SK-N-SH (cell line): ENCODE data around the gene WDR27. TPM values are rescaled to one million over a fixed set of nuclear protein-coding genes. Genes with fewer than 3 reads are reported as not detected.

ENCODE experiments used
- CTCF ChIA-PET: fragments of 300-600, 350-600 bp; formaldehyde crosslinking; extraction: SDS; loops from one replicate; lab custom pipeline; 2021; lab: Yijun Ruan, JAX
- POLR2A ChIA-PET: fragments of 350-600 bp; sonication (Branson Sonifier 250); formaldehyde crosslinking; extraction: SDS; loops from one replicate; lab custom pipeline; 2020; ENCODE audit warnings: antibody characterized with exemption, inconsistent platforms; lab: Yijun Ruan, JAX
- DNase-seq: peaks from one replicate; pipeline ENCODE4 v3.0.0; 2012
- H2AFZ ChIP-seq: fragments of 200-600 bp; sonication (generic); 2 replicates; pipeline ENCODE4 v1.8.1; 2016; ENCODE audit warnings: antibody characterized with exemption, mild to moderate bottlenecking, low read depth
- H3F3A ChIP-seq: fragments of 200-600 bp; sonication (generic); replicated peaks from 2 replicates; pipeline ENCODE3; 2016; ENCODE audit warnings: antibody characterized with exemption, mild to moderate bottlenecking; ENCODE audit not compliant: insufficient read depth
- H3K27ac ChIP-seq, 2 experiments: fragments of 200-500 bp in 1 of 2; fragments of 200-600 bp in 1 of 2; sonication (Bioruptor generic) in 1 of 2; sonication (generic), shearing (Covaris generic) in 1 of 2; 2 replicates each; pipeline versions ENCODE4 v1.5.1 to v1.6.1; 2014 to 2016; ENCODE audit warnings: low read depth in 2 of 2, inconsistent platforms in 1 of 2, low read length in 1 of 2, mild to moderate bottlenecking in 1 of 2, mixed read lengths in 1 of 2
- H3K27me3 ChIP-seq: fragments of 200-600 bp; sonication (generic), shearing (Covaris generic); 2 replicates; pipeline ENCODE4 v1.6.1; 2016; ENCODE audit warnings: mixed run types; ENCODE audit not compliant: insufficient read depth
- H3K36me3 ChIP-seq, 2 experiments: fragments of 200-500 bp in 1 of 2; fragments of 200-600 bp in 1 of 2; sonication (Bioruptor generic) in 1 of 2; sonication (generic) in 1 of 2; replicated peaks in 1 of 2; 2 replicates each; pipeline versions ENCODE3 to v1.5.1; 2014 to 2016; ENCODE audit warnings: low read length in 1 of 2, mild to moderate bottlenecking in 1 of 2; ENCODE audit not compliant: insufficient read depth in 2 of 2, control insufficient read depth in 1 of 2
- H3K4me1 ChIP-seq, 2 experiments: fragments of 200-500 bp in 1 of 2; fragments of 200-600 bp in 1 of 2; sonication (Bioruptor generic) in 1 of 2; sonication (generic), shearing (Covaris generic) in 1 of 2; 2 replicates each; pipeline versions ENCODE4 v1.5.1 to v1.6.1; 2014 to 2016; ENCODE audit warnings: low read depth in 1 of 2, low read length in 1 of 2, mixed run types in 1 of 2; ENCODE audit not compliant: insufficient read depth in 2 of 2, control insufficient read depth in 1 of 2
- H3K4me2 ChIP-seq: fragments of 200-600 bp; sonication (generic), shearing (Covaris generic); 2 replicates; pipeline ENCODE4 v1.6.1; 2017; ENCODE audit warnings: mixed run types
- H3K4me3 ChIP-seq, 2 experiments: fragments of 200-500 bp in 1 of 2; fragments of 200-600 bp in 1 of 2; sonication (Bioruptor generic) in 1 of 2; sonication (generic), shearing (Covaris generic) in 1 of 2; 2 replicates each; pipeline versions ENCODE4 v1.5.1 to v1.8.1; 2014 to 2016; ENCODE audit warnings: low read depth in 2 of 2, inconsistent platforms in 1 of 2, low read length in 1 of 2, mild to moderate bottlenecking in 1 of 2, mixed read lengths in 1 of 2, moderate library complexity in 1 of 2
- H3K79me2 ChIP-seq: fragments of 200-600 bp; sonication (generic); 2 replicates; pipeline ENCODE4 v1.8.1; 2017; ENCODE audit warnings: mild to moderate bottlenecking; ENCODE audit not compliant: insufficient read depth
- H3K9ac ChIP-seq: fragments of 200-600 bp; sonication (generic); 2 replicates; pipeline ENCODE4 v1.6.1; 2017; ENCODE audit warnings: mixed run types
- H3K9me2 ChIP-seq: fragments of 200-600 bp; sonication (generic); 2 replicates; pipeline ENCODE4 v1.6.1; 2017; ENCODE audit warnings: mixed run types
- H3K9me3 ChIP-seq: fragments of 200-600 bp; sonication (generic); 2 replicates; pipeline ENCODE4 v1.6.1; 2017; ENCODE audit warnings: mixed run types, mild to moderate bottlenecking, moderate library complexity
- H4K20me1 ChIP-seq: fragments of 200-600 bp; sonication (generic); 2 replicates; pipeline ENCODE4 v1.6.1; 2017; ENCODE audit warnings: mild to moderate bottlenecking, mixed run types; ENCODE audit not compliant: insufficient read depth
- CHD2 ChIP-seq: fragments of 150-350 bp; IDR thresholded peaks from 2 replicates; pipeline ENCODE4 v1.6.1; 2018; ENCODE audit warnings: low read length; ENCODE audit not compliant: partially characterized antibody
- FOSL2 ChIP-seq: IDR thresholded peaks from 2 replicates; pipeline ENCODE4 v1.4.0; 2012; ENCODE audit warnings: low read depth, mild to moderate bottlenecking, moderate library complexity, borderline replicate concordance
- FOXM1 ChIP-seq: IDR thresholded peaks from 2 replicates; pipeline ENCODE4 v1.4.0; 2012; ENCODE audit warnings: low read depth, mild to moderate bottlenecking
- GABPA ChIP-seq: IDR thresholded peaks from 2 replicates; pipeline ENCODE4 v1.4.0; 2012; ENCODE audit warnings: low read depth, mild to moderate bottlenecking
- JUND ChIP-seq: IDR thresholded peaks from 2 replicates; pipeline ENCODE4 v1.4.0; 2012
- MEF2A ChIP-seq: IDR thresholded peaks from 2 replicates; pipeline ENCODE4 v1.4.0; 2012; ENCODE audit warnings: low read depth, borderline replicate concordance
- NFIC ChIP-seq: IDR thresholded peaks from 2 replicates; pipeline ENCODE4 v1.4.0; 2012; ENCODE audit warnings: borderline replicate concordance
- POLR2AphosphoS5 ChIP-seq: IDR thresholded peaks from 2 replicates; pipeline ENCODE4 v1.6.1; 2012; ENCODE audit warnings: low read depth, low read length
- RAD21 ChIP-seq: IDR thresholded peaks from 2 replicates; pipeline ENCODE4 v1.6.1; 2012; ENCODE audit warnings: mild to moderate bottlenecking, low read length
- RXRA ChIP-seq: IDR thresholded peaks from 2 replicates; pipeline ENCODE4 v1.4.0; 2012; ENCODE audit warnings: low read depth, mild to moderate bottlenecking, borderline replicate concordance
- SIN3A ChIP-seq: IDR thresholded peaks from 2 replicates; pipeline ENCODE4 v1.6.1; 2012; ENCODE audit warnings: low read depth, mild to moderate bottlenecking, low read length, moderate library complexity, borderline replicate concordance
- TEAD4 ChIP-seq: IDR thresholded peaks from 2 replicates; pipeline ENCODE4 v1.4.0; 2012; ENCODE audit warnings: mild to moderate bottlenecking, borderline replicate concordance; ENCODE audit not compliant: insufficient read depth
- WGBS: methylation state at CpG from one replicate; pipeline ENCODE4 v1.1.6; 2017; ENCODE audit warnings: low lambda C conversion rate; 5-methylcytosine and 5-hydroxymethylcytosine counted together
- polyA plus RNA-seq, 3 experiments: library from polyadenylated mRNA; depleted of rRNA; stranded (reverse); fragments of >200 nt; gene quantifications; 2 replicates each; pipeline ENCODE4 v1.2.3, GENCODE V29; 2012
- TF ChIP-seq, protein P1 (sequence below): fragments of 150-350 bp; IDR thresholded peaks from 2 replicates; pipeline ENCODE4 v1.6.1; 2016; ENCODE audit warnings: mild to moderate bottlenecking, low read depth, low read length
- TF ChIP-seq, protein P2 (sequence below): fragments of 150-350 bp; IDR thresholded peaks from 2 replicates; pipeline ENCODE4 v1.6.1; 2017; ENCODE audit warnings: antibody characterized with exemption, low read length, low read depth, borderline replicate concordance
- TF ChIP-seq, protein P3 (sequence below): fragments of 200-600 bp; sonication (generic); IDR thresholded peaks from 2 replicates; pipeline ENCODE4 v1.6.1; 2017; ENCODE audit warnings: antibody characterized with exemption, mild to moderate bottlenecking, moderate library complexity
- TF ChIP-seq, protein P4 (sequence below): IDR thresholded peaks from 2 replicates; pipeline ENCODE4 v1.4.0; 2012; ENCODE audit warnings: low read depth, borderline replicate concordance

WDR27 gene
- polyA plus RNA-seq, 1 of the 3 experiments (the other 2 are of a cell fraction): 55.6 TPM

DNA sequence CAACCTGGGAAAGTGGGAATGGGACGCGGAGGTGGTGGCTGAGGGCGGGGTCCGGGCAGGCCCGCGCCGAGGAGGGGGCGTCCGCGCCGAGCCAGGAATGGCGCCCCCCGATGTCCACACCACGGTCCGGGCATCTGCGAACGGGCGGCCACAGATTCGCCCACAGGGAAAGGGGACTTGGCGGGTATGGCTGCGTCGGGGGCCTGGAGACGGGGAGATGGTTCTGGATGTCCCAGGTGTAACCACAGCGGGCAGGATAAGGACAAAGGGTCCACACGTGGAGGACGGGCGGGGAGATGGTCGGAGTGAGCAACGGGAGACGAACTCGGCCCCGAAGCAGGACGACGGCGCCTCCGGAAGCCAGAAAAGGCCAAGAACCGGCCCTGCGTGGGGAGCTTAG is 124.6 kb downstream of the WDR27 start:
- H3K79me2 ChIP-seq: no peaks in the 10 kb centered on the region
- CTCF ChIA-PET: no interaction called here

DNA sequence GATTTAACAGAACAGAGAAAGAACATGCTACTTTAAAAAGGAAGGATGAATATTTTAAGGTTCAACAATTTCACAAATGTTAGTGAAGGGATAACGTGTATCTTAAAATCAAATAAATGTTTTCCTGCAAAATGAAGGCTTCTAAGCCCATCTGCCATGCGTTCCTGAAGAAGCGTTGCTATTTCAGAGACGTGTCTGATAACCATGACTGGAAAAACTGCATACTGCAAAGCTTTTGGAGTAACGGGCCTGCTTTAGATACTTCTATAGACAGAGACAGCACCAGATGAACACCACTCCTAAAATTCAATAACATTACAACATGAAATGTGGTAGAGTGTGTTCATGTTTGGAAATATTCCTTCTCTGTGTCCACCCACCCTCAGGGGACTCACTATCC is 126.0 kb downstream of the WDR27 start:
- DNase-seq: no peak
- 0 out of 4 replicates have a peak, but pooled peaks cover 0 to 4% of the 10 kb centered on the region in 2 experiments for H3K4me1 ChIP-seq
- H3K4me2 ChIP-seq: no peak overlapping the region
- peaks cover 5% of the 10 kb centered on the region for H3F3A ChIP-seq
- H3K9me3 ChIP-seq: no peaks in the 10 kb centered on the region
- no peaks in the 10 kb centered on the region for H3K79me2 ChIP-seq
- no peaks in the 10 kb centered on the region for H3K27me3 ChIP-seq
- no peak overlapping the region for H3K4me3 ChIP-seq
- no peak for TF ChIP-seq JUND
- no peak for TF ChIP-seq CHD2
- no peak overlapping the region for H3K9ac ChIP-seq
- WGBS: 94% methylated on average over 5 of the region's 5 CpGs
- H4K20me1 ChIP-seq: no peaks in the 10 kb centered on the region
- no peak overlapping the region for H3K27ac ChIP-seq
- H3K36me3 ChIP-seq: peaks cover 0 to 3% of the 10 kb centered on the region in 2 experiments
- H3K9me2 ChIP-seq: no peaks in the 10 kb centered on the region
- H2AFZ ChIP-seq: no peak overlapping the region
- POLR2A ChIA-PET: no interaction called here
- CTCF ChIA-PET: interaction anchor here (1.2 kb wide), 1 partner anchor 15 kb away, joined by 3 read pairs; no protein-coding TSS in a partner anchor

More for the DNA sequence above, 124.6 kb downstream of the WDR27 start:
- WGBS: 95% methylated on average over 26 of the region's 38 CpGs
- Histone ChIP-seq H3K9ac (no peak overlapping the region), H3K9me3 (no peaks in the 10 kb centered on the region), H3K4me3 (no peak overlapping the region), H3K27ac (no peak overlapping the region), H2AFZ (no peak overlapping the region), H4K20me1 (no peaks in the 10 kb centered on the region), H3K27me3 (no peaks in the 10 kb centered on the region), H3K36me3 (peaks cover 0 to 3% of the 10 kb centered on the region in 2 experiments), H3K4me1 (no peaks in the 10 kb centered on the region), H3K9me2 (no peaks in the 10 kb centered on the region), H3F3A (no peaks in the 10 kb centered on the region), H3K4me2 (no peak overlapping the region)
- no peak for DNase-seq
- TF ChIP-seq GABPA (no peak), RXRA (no peak), SIN3A (no peak), NFIC (no peak), POLR2AphosphoS5 (no peak)
- TF ChIP-seq, protein P1, sequence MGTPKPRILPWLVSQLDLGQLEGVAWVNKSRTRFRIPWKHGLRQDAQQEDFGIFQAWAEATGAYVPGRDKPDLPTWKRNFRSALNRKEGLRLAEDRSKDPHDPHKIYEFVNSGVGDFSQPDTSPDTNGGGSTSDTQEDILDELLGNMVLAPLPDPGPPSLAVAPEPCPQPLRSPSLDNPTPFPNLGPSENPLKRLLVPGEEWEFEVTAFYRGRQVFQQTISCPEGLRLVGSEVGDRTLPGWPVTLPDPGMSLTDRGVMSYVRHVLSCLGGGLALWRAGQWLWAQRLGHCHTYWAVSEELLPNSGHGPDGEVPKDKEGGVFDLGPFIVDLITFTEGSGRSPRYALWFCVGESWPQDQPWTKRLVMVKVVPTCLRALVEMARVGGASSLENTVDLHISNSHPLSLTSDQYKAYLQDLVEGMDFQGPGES: no peak
- TF ChIP-seq, protein P2, sequence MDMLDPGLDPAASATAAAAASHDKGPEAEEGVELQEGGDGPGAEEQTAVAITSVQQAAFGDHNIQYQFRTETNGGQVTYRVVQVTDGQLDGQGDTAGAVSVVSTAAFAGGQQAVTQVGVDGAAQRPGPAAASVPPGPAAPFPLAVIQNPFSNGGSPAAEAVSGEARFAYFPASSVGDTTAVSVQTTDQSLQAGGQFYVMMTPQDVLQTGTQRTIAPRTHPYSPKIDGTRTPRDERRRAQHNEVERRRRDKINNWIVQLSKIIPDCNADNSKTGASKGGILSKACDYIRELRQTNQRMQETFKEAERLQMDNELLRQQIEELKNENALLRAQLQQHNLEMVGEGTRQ: no peak
- POLR2A ChIA-PET: no interaction called here

DNA sequence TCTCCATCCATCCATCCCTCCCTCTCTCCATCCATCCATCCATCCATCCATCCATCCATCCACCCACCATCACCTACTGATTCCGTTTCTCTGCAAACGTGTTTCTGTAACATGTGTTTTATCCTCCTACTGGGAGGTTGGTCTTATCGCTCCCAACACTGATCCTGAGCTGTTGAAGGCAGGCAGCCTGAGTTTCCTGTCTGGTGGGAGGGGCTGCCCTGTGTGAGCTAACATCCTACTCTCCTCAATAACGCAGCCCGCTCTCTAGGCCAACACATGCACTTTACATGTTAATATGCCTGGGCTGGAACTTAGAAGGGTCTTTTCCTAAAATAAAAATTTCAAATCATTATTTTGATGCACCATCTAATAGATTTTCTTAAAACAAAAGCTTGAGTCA is 126.5 kb downstream of the WDR27 start:
- ChIA-PET POLR2A (no interaction called here), CTCF (interaction anchor here (1.2 kb wide), 1 partner anchor 16 kb away, joined by 3 read pairs; no protein-coding TSS in a partner anchor)
- 94% methylated on average over 5 of the region's 5 CpGs for WGBS

More for the DNA sequence above, 126.5 kb downstream of the WDR27 start:
- Histone ChIP-seq H3K9me3 (no peaks in the 10 kb centered on the region), H3K4me1 (0 out of 4 replicates have a peak, but pooled peaks cover 0 to 4% of the 10 kb centered on the region in 2 experiments), H3K36me3 (peaks cover 0 to 3% of the 10 kb centered on the region in 2 experiments), H3F3A (peaks cover 5% of the 10 kb centered on the region), H3K27me3 (no peaks in the 10 kb centered on the region), H2AFZ (no peak overlapping the region), H3K9me2 (no peaks in the 10 kb centered on the region), H3K4me3 (no peak overlapping the region), H3K4me2 (no peak overlapping the region), H3K79me2 (no peaks in the 10 kb centered on the region), H4K20me1 (no peaks in the 10 kb centered on the region), H3K9ac (no peak overlapping the region), H3K27ac (no peak overlapping the region)
- TF ChIP-seq, protein P3, sequence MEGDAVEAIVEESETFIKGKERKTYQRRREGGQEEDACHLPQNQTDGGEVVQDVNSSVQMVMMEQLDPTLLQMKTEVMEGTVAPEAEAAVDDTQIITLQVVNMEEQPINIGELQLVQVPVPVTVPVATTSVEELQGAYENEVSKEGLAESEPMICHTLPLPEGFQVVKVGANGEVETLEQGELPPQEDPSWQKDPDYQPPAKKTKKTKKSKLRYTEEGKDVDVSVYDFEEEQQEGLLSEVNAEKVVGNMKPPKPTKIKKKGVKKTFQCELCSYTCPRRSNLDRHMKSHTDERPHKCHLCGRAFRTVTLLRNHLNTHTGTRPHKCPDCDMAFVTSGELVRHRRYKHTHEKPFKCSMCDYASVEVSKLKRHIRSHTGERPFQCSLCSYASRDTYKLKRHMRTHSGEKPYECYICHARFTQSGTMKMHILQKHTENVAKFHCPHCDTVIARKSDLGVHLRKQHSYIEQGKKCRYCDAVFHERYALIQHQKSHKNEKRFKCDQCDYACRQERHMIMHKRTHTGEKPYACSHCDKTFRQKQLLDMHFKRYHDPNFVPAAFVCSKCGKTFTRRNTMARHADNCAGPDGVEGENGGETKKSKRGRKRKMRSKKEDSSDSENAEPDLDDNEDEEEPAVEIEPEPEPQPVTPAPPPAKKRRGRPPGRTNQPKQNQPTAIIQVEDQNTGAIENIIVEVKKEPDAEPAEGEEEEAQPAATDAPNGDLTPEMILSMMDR: no peak
- TF ChIP-seq GABPA (no peak), TEAD4 (no peak), FOSL2 (no peak), SIN3A (no peak), NFIC (no peak), RAD21 (no peak), MEF2A (no peak), FOXM1 (no peak)
- TF ChIP-seq, protein P4, sequence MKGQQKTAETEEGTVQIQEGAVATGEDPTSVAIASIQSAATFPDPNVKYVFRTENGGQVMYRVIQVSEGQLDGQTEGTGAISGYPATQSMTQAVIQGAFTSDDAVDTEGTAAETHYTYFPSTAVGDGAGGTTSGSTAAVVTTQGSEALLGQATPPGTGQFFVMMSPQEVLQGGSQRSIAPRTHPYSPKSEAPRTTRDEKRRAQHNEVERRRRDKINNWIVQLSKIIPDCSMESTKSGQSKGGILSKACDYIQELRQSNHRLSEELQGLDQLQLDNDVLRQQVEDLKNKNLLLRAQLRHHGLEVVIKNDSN: no peak
- no peak for DNase-seq
